GM18858 (cell line): ENCODE results near the gene SH2B3.

Experiments used
- ATAC-seq: cut with Tn5 transposase; IDR thresholded peaks from one replicate; pipeline ENCODE4 v1.9.1; 2021; ENCODE audit not compliant: unreplicated experiment

The SH2B3 gene

GRCh38 chr12:111408686-111409402, 3.1 kb downstream of the SH2B3 start:
- no peak for ATAC-seq

GRCh38 chr12:111409403-111409779, 3.7 kb downstream of the SH2B3 start:
- ATAC-seq, result no peak

- ATAC-seq, result no peak
Observed at GRCh38 chr12:111409780-111410430, 4.2 kb downstream of the SH2B3 start.

GRCh38 chr12:111410431-111411184, 4.9 kb downstream of the SH2B3 start:
- no peak for ATAC-seq

GRCh38 chr12:111411185-111411764, 5.6 kb downstream of the SH2B3 start:
- no peak for ATAC-seq

GRCh38 chr12:111412007-111412829, 6.5 kb downstream of the SH2B3 start:
- no peak for ATAC-seq

GRCh38 chr12:111412830-111413441, 7.2 kb downstream of the SH2B3 start:
- ATAC-seq, result no peak

- no peak for ATAC-seq
Observed at GRCh38 chr12:111413442-111414086, 7.8 kb downstream of the SH2B3 start.

- no peak for ATAC-seq
Observed at GRCh38 chr12:111414711-111415252, 9.1 kb downstream of the SH2B3 start.

- ATAC-seq, result no peak
Observed at GRCh38 chr12:111417290-111417689, 11.6 kb downstream of the SH2B3 start.

GRCh38 chr12:111417784-111418593, 12.3 kb downstream of the SH2B3 start:
- no peak for ATAC-seq

GRCh38 chr12:111418594-111418880, 12.8 kb downstream of the SH2B3 start:
- ATAC-seq, result no peak

- no peak for ATAC-seq
Observed at GRCh38 chr12:111419784-111420183, 14.1 kb downstream of the SH2B3 start.

GRCh38 chr12:111420494-111420893, 14.8 kb downstream of the SH2B3 start:
- ATAC-seq, result no peak

GRCh38 chr12:111424189-111424792, 18.6 kb downstream of the SH2B3 start:
- no peak for ATAC-seq

- no peak for ATAC-seq
Observed at GRCh38 chr12:111424793-111425251, 19.1 kb downstream of the SH2B3 start.

- ATAC-seq, result no peak
Observed at GRCh38 chr12:111425655-111426054, 19.9 kb downstream of the SH2B3 start.
